Endothelial cell (in vitro differentiated cells): ENCODE data around the gene SRPX. TPM values are rescaled to one million over a fixed set of nuclear protein-coding genes. Genes with fewer than 3 reads are reported as not detected.

ENCODE experiments used
- DNase-seq: peaks from one replicate; pipeline ENCODE4 v3.0.0; 2021; ENCODE audit warnings: low spot score
- H3K27ac Mint-ChIP-seq: one replicate; pipeline ENCODE4 v1.8.0; 2021; ENCODE audit warnings: mixed read lengths, inconsistent platforms; ENCODE audit not compliant: unreplicated experiment
- H3K27me3 Mint-ChIP-seq: one replicate; pipeline ENCODE4 v1.8.0; 2021; ENCODE audit warnings: mild to moderate bottlenecking, moderate library complexity, mixed read lengths, inconsistent platforms; ENCODE audit not compliant: unreplicated experiment
- H3K36me3 Mint-ChIP-seq: one replicate; pipeline ENCODE4 v1.8.0; 2021; ENCODE audit warnings: mild to moderate bottlenecking, low read depth, mixed read lengths, inconsistent platforms; ENCODE audit not compliant: unreplicated experiment
- H3K4me1 Mint-ChIP-seq: one replicate; pipeline ENCODE4 v1.8.0; 2021; ENCODE audit warnings: mild to moderate bottlenecking, mixed read lengths, inconsistent platforms; ENCODE audit not compliant: unreplicated experiment
- H3K4me3 Mint-ChIP-seq: one replicate; pipeline ENCODE4 v1.8.0; 2021; ENCODE audit warnings: mild to moderate bottlenecking, mixed read lengths, inconsistent platforms; ENCODE audit not compliant: unreplicated experiment
- H3K9me3 Mint-ChIP-seq: one replicate; pipeline ENCODE4 v1.8.0; 2021; ENCODE audit warnings: mixed read lengths, inconsistent platforms; ENCODE audit not compliant: unreplicated experiment
- CTCF ChIP-seq: fragments of 200-600 bp; sonication (generic); IDR thresholded peaks from one replicate; pipeline ENCODE4 v1.5.0; 2021; ENCODE audit warnings: antibody characterized with exemption; ENCODE audit not compliant: unreplicated experiment
- total RNA-seq: library from RNA; stranded (reverse); fragmentation: NEBNext Ultra II Directional; extraction: Animal tissue kit (Norgen Biotek cat#: 25700); gene quantifications from one replicate; pipeline ENCODE4 v1.2.1, GENCODE V29; 2021; ENCODE audit not compliant: unreplicated experiment

SRPX gene
- total RNA-seq, 1 donor from 2014 or later, result 23.8 TPM

- no peaks in the 10 kb centered on the region for H3K36me3 Mint-ChIP-seq
- H3K9me3 Mint-ChIP-seq, result no peaks in the 10 kb centered on the region
- DNase-seq, result no peak
- peaks cover 4% of the 10 kb centered on the region for H3K27me3 Mint-ChIP-seq
- H3K4me3 Mint-ChIP-seq, result no peak overlapping the region
- H3K4me1 Mint-ChIP-seq, result no peaks in the 10 kb centered on the region
- H3K27ac Mint-ChIP-seq, result no peak overlapping the region
- TF ChIP-seq CTCF, result no peak
Measured at GRCh38 chrX:38256019-38256418, 35.3 kb upstream of the SRPX start.

- Mint-ChIP-seq H3K27ac (no peak overlapping the region), H3K9me3 (no peaks in the 10 kb centered on the region), H3K36me3 (no peaks in the 10 kb centered on the region), H3K4me1 (no peaks in the 10 kb centered on the region), H3K4me3 (no peak overlapping the region), H3K27me3 (no peaks in the 10 kb centered on the region)
- no peak for TF ChIP-seq CTCF
- DNase-seq, result no peak
Measured at GRCh38 chrX:38249965-38250364, 29.3 kb upstream of the SRPX start.

- no peaks in the 10 kb centered on the region for H3K36me3 Mint-ChIP-seq
- H3K4me3 Mint-ChIP-seq, result no peak overlapping the region
- H3K9me3 Mint-ChIP-seq, result no peaks in the 10 kb centered on the region
- no peak for DNase-seq
- no peaks in the 10 kb centered on the region for H3K27me3 Mint-ChIP-seq
- no peaks in the 10 kb centered on the region for H3K4me1 Mint-ChIP-seq
- H3K27ac Mint-ChIP-seq, result no peak overlapping the region
- no peak for TF ChIP-seq CTCF
Measured at GRCh38 chrX:38247051-38247450, 26.4 kb upstream of the SRPX start.

- no peaks in the 10 kb centered on the region for H3K9me3 Mint-ChIP-seq
- no peak overlapping the region for H3K4me3 Mint-ChIP-seq
- no peak for DNase-seq
- no peak overlapping the region for H3K27ac Mint-ChIP-seq
- H3K36me3 Mint-ChIP-seq, result no peaks in the 10 kb centered on the region
- no peak for TF ChIP-seq CTCF
- H3K27me3 Mint-ChIP-seq, result no peaks in the 10 kb centered on the region
- H3K4me1 Mint-ChIP-seq, result no peaks in the 10 kb centered on the region
Measured at GRCh38 chrX:38240541-38240940, 19.9 kb upstream of the SRPX start.

- no peaks in the 10 kb centered on the region for H3K27me3 Mint-ChIP-seq
- no peak for DNase-seq
- H3K9me3 Mint-ChIP-seq, result no peaks in the 10 kb centered on the region
- no peak overlapping the region for H3K27ac Mint-ChIP-seq
- TF ChIP-seq CTCF, result no peak
- no peaks in the 10 kb centered on the region for H3K4me1 Mint-ChIP-seq
- H3K4me3 Mint-ChIP-seq, result no peak overlapping the region
- H3K36me3 Mint-ChIP-seq, result no peaks in the 10 kb centered on the region
Measured at GRCh38 chrX:38236901-38237615, 16.4 kb upstream of the SRPX start.
